Right atrium auricular region (tissue), 2 donors: Measurements from ENCODE around the gene C17orf114.

Source experiments
- DNase-seq: peaks from one replicate; pipeline ENCODE4 v3.0.0-alpha.2; 2019; ENCODE audit warnings: low spot score
- H3K27ac ChIP-seq, 2 donors: fragments of 200-600 bp; sonication (generic); 1 replicate in 1 of 2; 2 replicates in 1 of 2; pipeline ENCODE4 v1.5.1; 2016 to 2019
- H3K27me3 ChIP-seq, 2 donors: fragments of 200-600 bp; sonication (generic); one replicate each; pipeline versions ENCODE4 v1.5.1 to v1.6.0; 2017 to 2019
- H3K36me3 ChIP-seq: fragments of 200-600 bp; sonication (generic); one replicate; pipeline ENCODE4 v1.5.1; 2016
- H3K4me1 ChIP-seq, 2 donors: fragments of 200-600 bp; sonication (generic); one replicate each; pipeline versions ENCODE4 v1.5.1 to v1.6.0; 2017 to 2019
- H3K4me3 ChIP-seq, 2 donors: fragments of 200-600 bp; sonication (generic); 1 replicate in 1 of 2; 2 replicates in 1 of 2; pipeline ENCODE4 v1.5.1; 2017 to 2019; ENCODE audit warnings: mild to moderate bottlenecking in 1 of 2, moderate library complexity in 1 of 2
- H3K9me3 ChIP-seq, 2 donors: fragments of 200-600 bp; sonication (generic); one replicate each; pipeline ENCODE4 v1.5.1; 2019
- TF ChIP-seq, protein P1 (sequence below), 2 donors: fragments of 200-600 bp; sonication (generic); IDR thresholded peaks; one replicate each; pipeline ENCODE4 v1.5.1; 2019; ENCODE audit warnings: antibody characterized with exemption in 2 of 2

C17orf114 gene

DNA sequence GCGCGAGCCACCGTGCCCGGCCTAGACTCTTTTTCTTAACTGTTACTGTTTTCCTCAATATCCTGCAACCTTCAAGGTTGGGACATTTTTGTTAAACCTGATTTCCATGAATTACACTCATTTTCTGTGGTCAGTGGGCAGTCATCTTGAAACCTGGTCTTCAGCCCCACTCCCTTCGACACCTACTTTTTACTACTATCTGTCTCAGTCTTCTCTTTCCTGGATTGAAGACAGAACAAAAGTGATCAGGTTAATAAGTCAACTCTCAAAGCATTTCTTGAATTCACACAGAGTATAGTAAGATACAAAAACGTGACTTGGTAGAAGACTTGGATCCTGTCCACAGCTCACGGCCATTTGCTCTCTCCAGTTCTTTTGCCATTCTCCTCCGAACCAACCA, 37.1 kb upstream of the C17orf114 start:
- H3K4me1 ChIP-seq = peaks cover 0 to 45% of the 10 kb centered on the region in 2 donors
- H3K4me3 ChIP-seq = no peak overlapping the region
- H3K27me3 ChIP-seq = no peaks in the 10 kb centered on the region
- no peak for DNase-seq
- no peak overlapping the region for H3K27ac ChIP-seq
- TF ChIP-seq, protein P1, sequence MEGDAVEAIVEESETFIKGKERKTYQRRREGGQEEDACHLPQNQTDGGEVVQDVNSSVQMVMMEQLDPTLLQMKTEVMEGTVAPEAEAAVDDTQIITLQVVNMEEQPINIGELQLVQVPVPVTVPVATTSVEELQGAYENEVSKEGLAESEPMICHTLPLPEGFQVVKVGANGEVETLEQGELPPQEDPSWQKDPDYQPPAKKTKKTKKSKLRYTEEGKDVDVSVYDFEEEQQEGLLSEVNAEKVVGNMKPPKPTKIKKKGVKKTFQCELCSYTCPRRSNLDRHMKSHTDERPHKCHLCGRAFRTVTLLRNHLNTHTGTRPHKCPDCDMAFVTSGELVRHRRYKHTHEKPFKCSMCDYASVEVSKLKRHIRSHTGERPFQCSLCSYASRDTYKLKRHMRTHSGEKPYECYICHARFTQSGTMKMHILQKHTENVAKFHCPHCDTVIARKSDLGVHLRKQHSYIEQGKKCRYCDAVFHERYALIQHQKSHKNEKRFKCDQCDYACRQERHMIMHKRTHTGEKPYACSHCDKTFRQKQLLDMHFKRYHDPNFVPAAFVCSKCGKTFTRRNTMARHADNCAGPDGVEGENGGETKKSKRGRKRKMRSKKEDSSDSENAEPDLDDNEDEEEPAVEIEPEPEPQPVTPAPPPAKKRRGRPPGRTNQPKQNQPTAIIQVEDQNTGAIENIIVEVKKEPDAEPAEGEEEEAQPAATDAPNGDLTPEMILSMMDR (IDR thresholded peaks at IDR 0.05) = no peak
- no peaks in the 10 kb centered on the region for H3K9me3 ChIP-seq
- H3K36me3 ChIP-seq = no peaks in the 10 kb centered on the region

DNA sequence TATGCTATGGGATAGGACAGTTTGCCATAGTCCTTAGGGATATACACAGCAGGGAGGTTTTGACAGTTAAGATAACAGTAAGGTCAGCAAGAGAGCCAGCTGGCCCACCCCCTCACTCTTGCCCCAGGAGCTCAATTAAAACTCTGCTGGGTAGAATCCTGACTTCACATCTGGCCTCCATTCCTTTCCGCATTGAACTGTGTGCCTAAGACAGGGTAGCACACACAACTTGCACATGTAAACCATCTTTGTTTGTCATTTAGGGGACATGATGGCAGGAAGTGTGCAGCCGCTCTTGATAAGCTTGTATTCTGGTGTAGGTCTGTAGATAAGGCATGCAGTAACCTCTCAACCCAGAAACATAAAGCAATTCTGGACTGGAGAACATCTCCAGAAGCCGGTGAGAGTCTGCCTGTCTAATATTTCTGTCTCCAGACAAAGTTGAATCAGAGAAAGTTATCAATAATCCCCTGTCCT, 36.2 kb upstream of the C17orf114 start:
- Histone ChIP-seq H3K9me3 (no peaks in the 10 kb centered on the region), H3K36me3 (no peaks in the 10 kb centered on the region), H3K4me3 (no peak overlapping the region), H3K4me1 (peaks cover 0 to 52% of the 10 kb centered on the region in 2 donors), H3K27ac (peak overlapping the region; percentile 55 to 61), H3K27me3 (no peaks in the 10 kb centered on the region)
- TF ChIP-seq, protein P1 (IDR thresholded peaks at IDR 0.05) = no peak
- DNase-seq = no peak

DNA sequence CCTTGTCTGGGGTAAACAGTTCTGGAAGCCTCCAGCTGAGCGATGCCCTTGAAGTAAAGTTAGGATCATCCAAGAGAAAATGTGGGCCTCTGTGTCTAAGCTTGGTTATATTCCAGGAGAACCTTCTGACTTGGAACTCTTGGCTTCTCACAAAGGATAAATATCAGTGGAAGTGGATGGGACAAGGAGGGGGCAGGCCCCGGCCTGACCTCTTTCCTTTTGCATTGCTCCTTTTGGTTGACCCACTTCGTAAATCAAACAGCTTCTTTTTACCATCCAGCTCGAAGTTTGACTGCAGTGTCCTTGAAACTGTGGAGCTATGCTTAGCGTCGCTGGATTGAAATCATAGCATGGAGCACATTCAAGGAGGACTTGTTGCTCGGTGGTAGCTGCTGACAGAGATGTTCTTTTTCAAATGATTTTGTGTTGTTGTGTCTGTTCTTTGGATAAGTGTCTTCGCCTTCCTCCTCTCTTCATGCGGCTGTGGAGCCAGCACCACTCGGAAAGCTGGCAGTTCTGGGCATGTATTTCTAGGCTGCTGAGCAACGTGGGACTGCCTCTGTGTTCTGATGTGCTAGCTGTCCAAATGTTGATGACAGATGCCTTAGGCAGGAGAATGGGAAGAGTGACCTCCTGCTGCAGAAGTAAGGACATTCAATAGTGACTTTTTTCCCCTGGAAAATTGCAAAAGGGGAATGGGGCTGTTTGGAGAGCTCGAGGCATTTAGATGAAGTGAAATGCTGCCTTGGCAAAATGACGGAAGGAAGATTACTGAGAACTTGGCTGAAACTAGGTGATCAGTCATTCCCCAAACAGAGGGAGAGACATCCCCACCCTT, 35.6 kb upstream of the C17orf114 start:
- no peak overlapping the region for H3K4me3 ChIP-seq
- no peaks in the 10 kb centered on the region for H3K36me3 ChIP-seq
- no peak for DNase-seq
- H3K27me3 ChIP-seq = no peaks in the 10 kb centered on the region
- H3K9me3 ChIP-seq = no peaks in the 10 kb centered on the region
- peak overlapping the region; percentile 61 to 67 for H3K27ac ChIP-seq
- H3K4me1 ChIP-seq = peaks cover 0 to 52% of the 10 kb centered on the region in 2 donors
- TF ChIP-seq, protein P1 (IDR thresholded peaks at IDR 0.05) = peak in 1 of 2 donors; percentile 35

DNA sequence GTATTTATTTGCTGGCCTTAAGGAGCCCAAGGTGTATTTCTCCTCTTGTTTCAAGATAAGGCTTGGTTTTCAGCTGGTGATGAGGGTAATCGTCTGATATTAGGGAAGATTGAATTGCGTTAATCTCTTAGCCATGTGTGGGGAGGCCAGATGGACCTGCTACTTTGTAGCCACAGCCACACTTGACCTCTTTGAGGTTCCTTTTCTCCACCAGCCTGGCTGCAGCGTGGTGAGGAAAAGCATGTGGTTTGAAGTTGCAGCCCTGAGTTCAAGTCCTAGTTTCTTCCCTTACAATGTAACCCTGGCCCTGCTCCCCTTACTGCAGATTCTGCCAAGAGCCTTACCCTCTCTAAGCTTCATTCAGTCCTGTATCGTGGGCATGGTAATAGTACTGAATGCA, 34.1 kb upstream of the C17orf114 start:
- peaks cover 0 to 52% of the 10 kb centered on the region in 2 donors for H3K4me1 ChIP-seq
- H3K27ac ChIP-seq = no peak overlapping the region

DNA sequence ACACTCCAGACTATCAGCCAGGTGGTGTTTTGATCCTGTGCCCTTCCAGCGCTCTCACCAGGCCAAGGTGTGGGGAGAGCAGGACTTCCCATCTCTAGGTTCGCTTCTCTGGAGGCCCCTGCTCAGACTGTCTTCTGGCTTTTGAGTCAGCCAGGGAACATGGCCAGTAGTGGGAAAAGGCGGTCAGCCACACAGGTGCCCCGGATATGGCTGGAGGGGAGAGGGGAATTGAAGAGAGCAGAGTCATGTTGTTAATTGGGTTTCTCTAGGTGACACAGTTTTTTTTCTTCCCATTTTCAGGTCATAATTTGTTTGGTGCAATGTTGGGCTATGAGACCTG, 32.5 kb upstream of the C17orf114 start:
- TF ChIP-seq, protein P1 (IDR thresholded peaks at IDR 0.05) = no peak
- no peak for DNase-seq
- Histone ChIP-seq H3K9me3 (no peaks in the 10 kb centered on the region), H3K27me3 (no peaks in the 10 kb centered on the region), H3K27ac (peak overlapping the region; percentile 88 to 94), H3K36me3 (no peaks in the 10 kb centered on the region), H3K4me1 (peaks cover 0 to 52% of the 10 kb centered on the region in 2 donors), H3K4me3 (peak overlapping the region in 1 of 2 donors; percentile 99)

More for the DNA sequence above, 34.1 kb upstream of the C17orf114 start:
- TF ChIP-seq, protein P1 (IDR thresholded peaks at IDR 0.05) = no peak
- H3K4me3 ChIP-seq = no peak overlapping the region
- no peak for DNase-seq
- no peaks in the 10 kb centered on the region for H3K36me3 ChIP-seq
- H3K9me3 ChIP-seq = no peaks in the 10 kb centered on the region
- H3K27me3 ChIP-seq = no peaks in the 10 kb centered on the region
